ENCODE measurements around the gene FAM53B.
"Not testable (repeated sequence)": the region's sequence is repeated elsewhere in the genome, so short reads cannot be mapped to it uniquely, and the experiment has no call there.

FAM53B gene

DNA sequence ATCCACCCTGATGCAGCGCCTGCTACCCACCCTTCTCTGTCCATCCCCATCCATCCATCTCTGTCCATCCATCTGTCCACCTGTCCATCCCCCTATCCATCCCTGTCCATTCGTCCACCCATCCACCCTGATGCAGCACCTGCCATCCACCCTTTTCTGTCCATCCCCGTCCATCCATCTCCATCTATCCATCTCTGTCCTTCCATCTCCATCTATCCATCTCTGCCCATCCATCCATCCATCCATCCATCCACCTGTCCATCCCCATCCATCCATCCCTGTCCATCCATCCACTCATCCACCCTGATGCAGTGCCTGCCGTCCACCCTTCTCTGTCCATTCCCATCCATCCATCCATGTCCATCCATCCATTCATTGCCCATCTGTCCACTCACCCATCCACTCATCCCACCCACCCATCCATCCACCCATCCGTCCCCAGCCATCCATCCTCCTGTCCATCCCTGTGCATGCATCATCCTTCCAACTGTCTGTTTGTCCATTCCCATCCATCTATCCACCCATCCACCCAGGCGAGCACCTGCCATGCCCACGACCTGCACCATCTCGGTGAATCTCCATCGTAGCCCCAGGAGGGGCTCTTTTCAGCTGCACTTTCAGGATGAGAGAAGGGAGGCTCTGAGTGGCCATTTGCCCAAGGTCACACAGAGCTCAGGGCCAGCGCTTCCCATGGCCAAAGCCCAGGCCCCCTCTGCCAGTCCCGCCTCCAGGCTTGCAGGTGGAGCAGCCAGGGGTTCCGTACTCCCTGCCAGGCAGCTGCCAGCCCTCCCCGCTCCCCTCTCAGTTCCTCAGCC lies 145.2 kb downstream of the FAM53B start:
- DNase-seq (ENCODE audit: low spot score) = no peak

- no peak for DNase-seq (ENCODE audit: low spot score)
Observed at GRCh38 chr10:124598196-124598595, 146.0 kb downstream of the FAM53B start.

DNA sequence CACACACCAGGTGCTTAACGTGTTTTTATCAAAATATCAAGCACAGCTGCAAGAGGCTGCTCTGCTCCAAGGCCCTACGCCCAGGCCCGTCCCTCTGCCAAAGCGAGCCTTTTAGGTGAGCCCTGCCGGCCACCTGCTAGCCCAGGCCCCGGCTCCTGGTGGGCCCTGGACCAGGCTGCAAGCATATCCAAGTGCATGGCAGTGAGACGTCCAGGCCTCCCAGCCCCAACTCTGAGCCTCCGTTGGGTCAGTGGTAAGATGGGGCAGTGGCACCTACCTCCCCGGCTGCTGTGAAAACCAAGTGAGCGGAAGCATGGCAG lies 146.4 kb downstream of the FAM53B start:
- no peak for DNase-seq (ENCODE audit: low spot score)

GRCh38 chr10:124596962-124597845 lies 147.0 kb downstream of the FAM53B start:
- DNase-seq (ENCODE audit: low spot score) = no peak

DNA sequence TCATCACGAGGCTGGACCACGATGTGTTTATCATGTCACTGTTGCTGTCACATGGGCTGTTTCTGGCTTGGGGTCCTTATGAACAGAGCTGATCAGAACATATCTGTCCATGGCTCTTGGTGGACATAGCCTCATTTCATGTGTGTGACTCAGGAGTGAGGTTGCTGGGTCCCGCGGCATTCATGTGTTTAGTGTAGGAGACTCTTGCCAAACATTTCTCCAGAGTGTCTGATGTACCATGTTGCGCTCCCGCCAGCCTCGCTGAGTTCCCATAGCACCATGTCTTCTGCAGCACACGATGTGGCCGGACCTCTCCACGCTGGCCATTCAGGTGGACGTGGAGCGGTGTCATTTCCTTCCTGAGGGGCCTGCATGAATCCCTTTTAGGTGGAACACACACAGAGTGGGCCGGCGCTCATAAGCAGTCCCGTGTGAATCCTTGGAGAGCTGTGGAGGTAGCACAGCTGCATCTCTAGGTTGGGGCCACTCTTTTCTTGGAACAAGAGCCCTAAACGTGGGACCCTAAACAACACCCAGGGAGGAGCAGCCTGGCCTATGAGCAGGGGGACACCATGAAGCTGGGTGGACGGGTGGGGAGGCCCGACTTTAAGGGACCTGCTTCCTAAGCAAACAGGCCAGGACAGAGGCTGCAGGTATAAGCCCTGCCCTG lies 147.9 kb downstream of the FAM53B start:
- DNase-seq (ENCODE audit: low spot score) = no peak

GRCh38 chr10:124595143-124595883 lies 148.9 kb downstream of the FAM53B start:
- no peak for DNase-seq (ENCODE audit: low spot score)

DNA sequence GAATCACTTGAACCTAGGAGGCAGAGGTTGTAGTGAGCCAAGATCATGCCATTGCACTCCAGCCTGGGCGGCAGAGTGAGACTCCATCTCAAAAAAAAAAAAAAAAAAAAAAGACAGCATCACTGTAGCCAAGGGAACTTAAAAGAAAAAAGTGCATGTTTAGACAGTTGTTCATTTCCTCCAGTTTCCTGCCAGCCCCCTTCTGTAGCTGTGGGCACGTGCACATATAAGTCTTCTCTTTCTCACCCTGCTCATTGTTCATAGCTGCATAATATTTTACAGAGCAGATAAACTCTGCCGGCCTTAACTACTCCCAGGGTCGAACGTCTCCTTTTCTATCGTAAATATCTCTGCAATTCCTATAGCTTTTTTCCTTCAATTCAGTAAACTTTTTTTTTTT lies 149.9 kb downstream of the FAM53B start:
- no peak for DNase-seq (ENCODE audit: low spot score)

GRCh38 chr10:124593431-124593985 lies 150.7 kb downstream of the FAM53B start:
- DNase-seq (ENCODE audit: low spot score) = no peak

GRCh38 chr10:124592736-124593430 lies 151.3 kb downstream of the FAM53B start:
- no peak for DNase-seq (ENCODE audit: low spot score)

DNA sequence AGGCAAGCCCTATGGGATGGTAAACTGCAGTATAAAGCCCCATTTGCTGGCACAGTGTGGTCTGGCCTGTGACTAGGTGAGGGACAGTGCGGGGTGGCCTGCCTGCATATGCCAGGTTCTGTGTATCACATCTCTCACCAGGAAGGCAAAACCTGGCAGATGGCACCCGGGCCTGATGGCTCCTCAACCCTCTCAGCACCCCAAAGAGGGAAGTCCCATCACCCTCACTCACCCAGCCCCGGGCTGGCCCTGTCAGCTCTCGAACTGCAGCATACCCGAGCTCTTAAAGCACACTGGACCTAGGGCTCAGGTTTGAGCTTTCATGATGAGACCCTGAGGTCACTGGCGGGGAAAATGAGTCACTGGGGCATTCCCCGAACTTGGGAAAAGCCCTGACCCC lies 152.1 kb downstream of the FAM53B start:
- DNase-seq (ENCODE audit: low spot score) = no peak

GRCh38 chr10:124591123-124591495 lies 153.1 kb downstream of the FAM53B start:
- no peak for DNase-seq (ENCODE audit: low spot score)

- DNase-seq (ENCODE audit: low spot score) = no peak
Observed at GRCh38 chr10:124590216-124591122, 153.7 kb downstream of the FAM53B start.

GRCh38 chr10:124589491-124590041 lies 154.6 kb downstream of the FAM53B start:
- no peak for DNase-seq (ENCODE audit: low spot score)

- peak; percentile 81 for DNase-seq (ENCODE audit: low spot score)
Observed at GRCh38 chr10:124588736-124589490, 155.3 kb downstream of the FAM53B start.

DNA sequence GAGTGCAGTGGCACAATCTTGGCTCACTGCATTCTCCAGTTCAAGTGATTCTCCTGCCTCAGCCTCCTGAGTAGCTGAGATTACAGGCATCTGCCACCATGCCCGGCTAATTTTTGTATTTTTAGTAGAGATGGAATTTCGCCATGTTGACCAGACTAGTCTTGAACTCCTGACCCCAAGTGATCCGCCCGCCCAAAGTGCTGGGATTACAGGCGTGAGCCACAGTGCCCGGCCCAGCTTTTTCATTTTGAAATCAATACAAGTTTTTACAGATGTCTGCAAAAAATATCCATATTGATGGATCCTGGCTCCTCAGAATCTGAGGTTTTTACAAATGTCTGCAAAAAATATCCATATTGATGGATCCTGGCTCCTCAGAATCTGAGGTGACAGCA lies 155.8 kb downstream of the FAM53B start:
- DNase-seq (ENCODE audit: low spot score) = not testable (repeated sequence)

GRCh38 chr10:124587811-124588211 lies 156.4 kb downstream of the FAM53B start:
- DNase-seq (ENCODE audit: low spot score) = no peak

GRCh38 chr10:124586142-124586541 lies 158.0 kb downstream of the FAM53B start:
- DNase-seq (ENCODE audit: low spot score) = no peak

DNA sequence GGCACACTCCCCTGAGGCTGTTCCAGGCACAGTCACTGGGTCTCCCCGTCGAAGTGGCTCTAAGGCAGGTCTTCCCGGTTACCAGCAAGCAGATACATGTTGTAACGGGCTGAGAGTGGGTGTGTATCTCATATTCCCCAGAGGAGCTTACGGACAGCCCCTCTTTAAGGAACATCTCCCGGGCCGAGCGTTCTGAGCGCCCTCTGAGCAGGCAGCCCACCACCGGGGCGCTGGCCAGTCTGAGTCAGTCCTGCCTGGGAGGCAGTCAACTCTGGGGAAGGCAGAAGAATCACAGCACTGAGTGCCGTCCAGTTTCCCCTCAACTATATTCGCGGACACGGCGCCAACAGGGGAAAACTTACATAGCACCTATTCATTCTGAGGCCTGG lies 165.2 kb downstream of the FAM53B start:
- no peak for DNase-seq (ENCODE audit: low spot score)
